DMS153 treated with DMSO at 0.1 percent for 48 hours (cell line): ENCODE measurements around the gene ARRDC2.
"Not testable (repeated sequence)": the region's sequence is repeated elsewhere in the genome, so short reads cannot be mapped to it uniquely, and the experiment has no call there.

Experiments
- DNase-seq: peaks from one replicate; lab custom pipeline; 2025; ENCODE audit not compliant: unreplicated experiment; lab: John Stamatoyannopoulos, UW

ARRDC2 gene

DNA sequence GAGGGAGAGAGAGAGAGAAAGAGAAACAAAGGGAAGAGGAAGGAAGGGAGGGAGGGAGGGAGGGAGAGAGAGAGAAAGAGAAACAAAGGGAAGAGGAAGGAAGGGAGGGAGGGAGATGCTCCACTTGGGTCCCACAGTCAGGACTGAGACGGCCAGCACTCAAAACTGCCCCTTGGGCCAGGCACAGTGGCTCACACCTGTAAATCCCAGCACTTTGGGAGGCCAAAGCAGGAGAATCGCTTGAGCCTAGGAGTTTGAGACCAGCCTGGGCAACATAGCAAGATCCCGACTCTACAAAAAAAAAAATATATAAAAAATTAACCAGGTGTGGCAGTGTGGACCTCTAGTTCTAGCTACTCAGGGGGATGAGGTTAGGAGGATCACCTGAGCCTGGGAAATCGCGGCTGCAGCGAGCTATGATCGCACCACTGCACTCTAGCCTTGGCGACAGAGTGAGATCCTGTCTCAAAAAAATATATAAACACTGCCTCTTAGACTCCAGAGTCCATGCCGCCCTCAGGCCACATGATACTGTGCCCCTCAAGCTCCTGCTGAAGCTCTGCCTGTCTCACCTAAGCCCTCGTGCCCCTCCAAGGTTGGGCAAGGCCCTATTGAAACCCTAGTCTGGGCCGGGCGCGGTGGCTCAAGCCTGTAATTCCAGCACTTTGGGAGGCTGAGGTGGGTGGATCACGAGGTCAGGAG is 8.4 kb downstream of the ARRDC2 start:
- DNase-seq: no peak

DNA sequence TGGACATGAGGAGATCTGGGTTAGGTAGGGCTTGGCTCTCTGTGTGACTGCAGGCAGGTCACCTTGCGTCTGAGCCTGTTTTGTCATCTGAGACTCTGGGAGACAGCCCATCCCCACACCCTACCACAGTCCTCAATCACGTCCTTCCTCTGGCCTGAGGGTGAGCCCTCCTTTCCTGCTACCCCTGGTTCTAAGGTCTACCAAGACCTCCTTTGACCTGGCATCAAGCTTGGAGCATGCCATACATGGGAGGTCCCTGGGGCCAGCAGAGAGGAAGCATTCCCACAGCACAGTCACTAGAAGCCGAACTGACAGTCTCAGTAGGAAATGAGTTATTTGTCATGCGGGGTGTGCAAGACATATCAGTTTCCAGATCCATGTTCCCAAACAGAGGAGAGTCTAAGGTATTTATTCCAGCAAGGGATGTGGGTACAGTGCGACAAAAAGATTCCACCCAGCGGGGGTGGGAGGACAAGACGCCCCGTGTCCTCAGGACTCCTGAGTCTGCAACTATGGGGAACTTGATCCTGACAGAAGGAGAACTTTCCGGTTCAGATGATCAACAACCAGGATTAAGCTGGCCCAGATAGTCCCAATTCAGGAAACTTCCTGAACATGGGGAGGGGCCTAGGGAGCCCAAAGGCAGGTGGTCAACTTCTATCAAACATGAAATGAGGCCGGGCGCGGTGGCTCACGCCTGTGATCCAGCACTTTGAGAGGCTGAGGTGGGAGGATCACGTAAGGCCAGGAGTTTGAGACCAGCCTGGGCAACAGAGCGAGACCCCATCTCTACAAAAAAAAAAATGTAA is 9.5 kb downstream of the ARRDC2 start:
- no peak for DNase-seq

DNA sequence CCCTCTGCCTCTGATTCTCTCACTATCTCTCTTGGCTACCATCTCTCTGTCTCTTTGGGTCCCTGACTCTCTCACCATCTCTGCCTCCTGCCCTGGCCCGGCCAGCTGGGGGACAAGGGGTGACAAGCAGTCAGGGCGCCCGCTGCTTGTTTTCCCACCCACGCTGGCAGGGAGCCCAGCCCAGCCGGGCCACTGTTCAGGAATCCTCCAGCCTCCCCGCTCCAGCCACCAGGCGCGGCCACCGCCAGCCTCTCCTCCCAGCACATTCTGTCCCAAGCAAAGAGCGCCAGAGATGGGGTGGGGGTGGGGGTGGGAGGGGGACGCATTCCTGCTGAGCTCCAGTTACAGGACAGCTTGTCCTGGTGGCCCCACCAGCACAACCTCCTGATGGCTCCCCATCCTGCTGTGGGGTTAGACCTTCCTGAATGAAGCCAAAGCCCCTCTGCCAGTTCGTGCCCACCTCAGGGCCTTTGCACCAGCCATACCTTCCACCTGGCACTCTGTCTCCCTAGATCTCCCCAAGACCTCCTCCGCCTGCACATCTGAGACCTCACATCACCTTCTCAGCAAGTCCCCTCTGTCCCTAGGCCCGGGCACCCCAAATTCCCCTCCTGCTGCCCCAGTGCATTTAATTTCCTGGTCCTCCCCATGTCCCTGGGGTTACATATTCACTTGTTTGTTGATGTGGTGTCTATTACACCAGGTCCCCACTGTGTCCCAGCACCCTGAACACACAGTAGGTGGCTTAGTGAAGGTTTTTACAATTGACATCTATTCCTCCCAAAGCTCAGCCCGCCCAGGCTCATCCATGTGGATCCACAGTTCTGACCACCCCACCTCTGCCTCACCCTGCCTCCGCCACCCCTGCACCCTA is 12.5 kb downstream of the ARRDC2 start:
- no peak for DNase-seq

DNA sequence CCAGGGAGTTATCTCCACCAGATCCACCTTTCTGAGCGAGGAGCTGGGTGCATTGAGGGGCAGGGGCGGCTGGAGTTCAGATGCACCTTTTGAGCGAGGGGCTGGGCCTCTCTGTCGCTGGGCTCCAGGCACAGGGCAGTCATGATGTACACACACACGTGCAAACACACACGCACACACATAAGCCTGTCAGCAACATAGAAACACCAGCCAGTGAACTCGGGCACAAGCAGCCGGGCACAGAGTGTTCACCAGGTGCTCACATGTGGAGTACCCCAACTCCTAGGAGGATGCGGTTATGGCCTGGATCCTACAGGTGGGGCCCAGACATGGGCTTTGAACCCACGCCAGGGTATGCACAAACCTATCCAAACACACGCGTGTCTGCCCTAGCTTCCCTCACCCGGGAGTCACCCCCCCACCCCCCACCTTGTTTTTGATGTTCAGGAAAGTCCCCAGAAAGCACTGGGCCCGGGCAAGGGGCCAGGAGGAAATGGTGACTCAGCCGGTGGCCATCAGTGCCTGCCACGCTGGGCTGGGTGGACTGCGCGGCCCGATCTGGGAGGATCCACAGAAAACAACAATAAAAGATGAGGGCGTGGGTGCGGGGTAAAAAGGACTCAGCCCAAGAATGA is 13.3 kb downstream of the ARRDC2 start:
- no peak for DNase-seq

DNA sequence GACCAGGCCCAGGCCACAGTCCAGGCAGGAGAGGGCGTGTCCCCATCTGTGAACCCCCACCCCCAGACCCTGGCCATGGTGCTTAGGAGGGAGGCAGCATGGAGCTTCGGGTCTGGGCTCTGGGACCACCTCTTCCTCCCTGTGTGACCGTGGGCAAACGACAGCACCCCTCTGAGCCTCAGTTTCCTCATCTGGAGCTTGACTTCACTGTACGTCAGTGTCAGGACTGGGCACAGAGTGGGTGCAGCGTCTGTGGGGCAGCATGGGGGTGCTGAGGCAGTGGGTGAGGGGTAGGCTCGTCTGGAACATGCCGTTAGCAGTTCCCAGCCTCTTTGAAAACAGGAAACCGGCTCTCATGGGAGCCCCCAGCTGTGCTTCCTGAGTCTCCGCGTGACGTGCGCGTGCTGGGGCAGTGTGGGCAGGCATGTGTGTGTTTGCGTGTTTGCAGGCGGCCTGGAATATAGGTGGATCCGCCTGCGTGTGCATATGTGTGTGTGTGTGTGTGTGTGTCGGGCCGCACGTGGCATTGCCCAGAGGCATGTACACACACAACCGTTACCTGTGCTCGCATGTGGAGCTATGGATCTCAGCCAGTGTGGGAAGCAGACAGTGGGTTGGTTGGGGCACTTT is 15.8 kb downstream of the ARRDC2 start:
- DNase-seq: peak; percentile 12

DNA sequence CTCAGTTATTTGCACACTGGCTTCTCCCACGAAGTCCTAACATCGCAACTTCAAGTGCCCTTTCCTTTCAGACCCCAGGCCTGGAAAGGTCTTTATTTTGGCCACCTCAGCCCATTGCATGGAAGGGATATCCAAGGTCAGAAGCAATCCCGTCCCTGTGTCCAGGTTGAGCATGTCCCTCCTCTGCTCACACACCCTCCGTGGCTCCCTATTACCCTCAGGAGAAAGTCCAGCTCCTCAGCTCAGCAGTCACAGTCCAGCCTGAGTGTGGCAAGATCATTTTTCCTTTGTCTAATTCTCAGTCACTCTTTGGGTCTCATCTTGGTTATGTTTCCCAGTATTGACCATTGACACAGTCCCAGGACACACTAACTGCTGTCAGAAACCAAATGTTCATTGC is 19.2 kb downstream of the ARRDC2 start:
- no peak for DNase-seq

DNA sequence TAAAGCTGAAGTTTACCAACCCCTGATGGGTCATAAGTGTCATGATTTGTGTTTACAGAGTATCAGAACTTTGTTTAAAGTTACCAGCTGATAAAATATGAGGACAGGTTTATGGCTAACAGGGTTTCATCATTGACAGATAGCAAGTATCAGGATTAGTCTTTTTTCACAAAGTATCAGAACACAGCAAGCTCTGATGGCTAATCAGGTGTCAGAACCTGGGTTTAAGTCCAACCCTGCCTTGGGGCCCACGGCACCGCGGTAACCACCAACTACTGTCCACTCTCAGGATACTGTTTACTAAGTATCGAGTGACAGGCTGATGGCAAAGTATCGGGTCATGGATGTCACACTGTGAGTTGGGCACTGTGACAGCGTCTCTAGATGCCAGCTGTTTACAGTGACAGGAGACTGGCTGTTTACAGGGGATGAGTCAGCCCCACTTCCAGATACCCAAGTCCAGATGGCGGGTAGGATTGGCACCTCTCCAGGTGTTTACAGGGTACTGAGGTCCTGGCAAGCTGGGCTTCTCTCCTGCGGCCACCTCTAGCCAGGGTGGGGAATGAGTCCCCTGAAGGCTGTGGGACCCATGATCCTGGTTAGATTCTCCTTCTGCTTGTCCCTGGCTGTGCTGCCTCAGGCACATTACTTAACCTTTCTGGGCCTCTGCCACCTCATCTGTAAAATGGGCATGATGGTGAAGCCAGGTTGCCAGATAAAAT is 21.8 kb downstream of the ARRDC2 start:
- peak; percentile 25 for DNase-seq

DNA sequence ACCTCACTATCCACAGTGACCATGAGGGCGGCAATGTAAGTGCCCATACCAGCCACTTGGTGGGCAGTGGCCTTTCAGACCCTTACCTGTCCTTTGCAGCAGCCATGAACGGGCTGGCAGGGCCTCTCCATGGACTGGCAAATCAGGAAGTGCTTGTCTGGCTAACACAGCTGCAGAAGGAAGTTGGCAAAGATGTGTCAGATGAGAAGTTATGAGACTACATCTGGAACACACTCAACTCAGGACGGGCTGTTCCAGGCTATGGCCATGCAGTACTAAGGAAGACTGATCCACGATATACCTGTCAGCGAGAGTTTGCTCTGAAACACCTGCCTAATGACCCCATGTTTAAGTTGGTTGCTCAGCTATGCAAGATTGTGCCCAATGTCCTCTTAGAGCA is 23.4 kb downstream of the ARRDC2 start:
- DNase-seq: not testable (repeated sequence)

DNA sequence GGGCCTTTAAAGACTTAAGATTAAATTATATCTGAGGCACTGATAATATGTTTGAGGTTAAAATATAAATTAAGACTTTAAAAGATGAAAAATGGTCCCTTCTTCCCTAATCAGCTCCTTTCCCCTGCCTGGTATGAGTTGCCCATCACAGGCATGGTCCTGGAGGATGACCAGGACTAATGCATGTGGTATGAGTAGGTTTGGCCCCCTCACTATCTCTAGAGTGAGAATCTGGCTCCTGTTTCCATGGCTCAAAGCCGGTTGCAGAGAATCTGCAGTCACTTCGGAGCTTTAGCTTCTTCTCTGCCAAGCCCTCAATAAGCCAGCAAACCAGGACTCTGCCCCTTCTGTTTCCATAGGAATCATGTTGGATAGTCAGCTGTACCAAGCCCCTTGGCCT is 24.1 kb downstream of the ARRDC2 start:
- DNase-seq: not testable (repeated sequence)

DNA sequence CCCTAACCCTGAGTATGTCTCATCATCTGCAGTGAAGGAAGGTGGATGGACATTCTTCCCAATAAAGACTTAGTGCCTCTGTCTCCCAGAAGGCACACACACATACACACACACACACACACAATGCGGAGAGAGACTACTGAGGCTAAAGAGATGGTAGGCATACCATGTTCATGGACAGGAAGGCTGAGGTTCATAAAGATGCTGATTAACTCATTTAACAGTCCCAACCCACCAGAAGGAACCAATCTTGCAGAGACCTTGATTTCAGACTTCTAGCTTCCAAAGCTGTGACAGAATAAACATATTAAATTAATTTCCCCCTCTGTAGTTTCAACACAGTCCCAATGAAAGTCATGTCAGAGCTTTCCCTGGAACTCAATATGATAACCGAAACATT is 33.1 kb downstream of the ARRDC2 start:
- no peak for DNase-seq

DNA sequence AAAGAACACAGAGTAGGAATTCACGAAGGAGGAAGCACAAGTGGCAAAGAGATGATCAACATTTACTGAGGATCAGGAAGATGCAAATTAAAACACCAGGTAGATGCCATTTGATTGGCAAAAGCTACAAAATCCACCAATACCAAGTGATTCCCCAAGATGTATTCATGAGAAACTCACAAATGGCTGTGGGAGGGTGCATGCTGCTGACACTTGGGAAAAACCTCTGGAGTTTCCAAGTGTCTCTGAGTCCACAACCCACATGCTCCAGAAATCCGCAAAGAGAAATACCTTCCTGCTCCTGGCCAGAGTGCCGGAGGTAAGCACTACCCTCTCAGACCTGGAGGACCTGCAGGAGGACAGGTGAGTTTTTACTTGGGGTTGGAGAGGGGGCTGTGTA is 35.7 kb downstream of the ARRDC2 start:
- no peak for DNase-seq

DNA sequence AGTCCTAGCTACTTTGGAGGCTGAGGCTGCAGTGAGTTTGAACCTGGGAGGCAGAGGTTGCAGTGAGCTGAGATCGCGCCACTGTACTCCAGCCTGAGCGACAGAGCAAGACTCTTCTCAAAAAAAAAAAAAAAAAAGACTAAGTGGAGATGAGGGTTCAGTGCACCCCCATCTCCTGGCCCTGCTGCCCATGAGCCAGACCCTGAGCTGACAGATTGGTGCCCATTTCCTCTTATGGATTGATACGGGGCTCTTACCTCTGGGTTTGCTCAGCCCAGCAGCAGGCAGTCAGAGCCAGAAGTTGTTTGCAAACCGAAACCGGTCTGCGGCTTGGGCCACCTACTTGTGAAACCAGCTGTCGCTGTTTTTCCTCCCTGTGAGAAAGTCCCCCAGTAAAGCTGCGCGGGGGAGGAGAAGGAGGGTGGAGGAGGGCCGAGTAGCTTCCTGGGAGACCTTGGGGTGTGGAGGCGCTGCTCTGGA is 36.9 kb downstream of the ARRDC2 start:
- DNase-seq: peak; percentile 21

DNA sequence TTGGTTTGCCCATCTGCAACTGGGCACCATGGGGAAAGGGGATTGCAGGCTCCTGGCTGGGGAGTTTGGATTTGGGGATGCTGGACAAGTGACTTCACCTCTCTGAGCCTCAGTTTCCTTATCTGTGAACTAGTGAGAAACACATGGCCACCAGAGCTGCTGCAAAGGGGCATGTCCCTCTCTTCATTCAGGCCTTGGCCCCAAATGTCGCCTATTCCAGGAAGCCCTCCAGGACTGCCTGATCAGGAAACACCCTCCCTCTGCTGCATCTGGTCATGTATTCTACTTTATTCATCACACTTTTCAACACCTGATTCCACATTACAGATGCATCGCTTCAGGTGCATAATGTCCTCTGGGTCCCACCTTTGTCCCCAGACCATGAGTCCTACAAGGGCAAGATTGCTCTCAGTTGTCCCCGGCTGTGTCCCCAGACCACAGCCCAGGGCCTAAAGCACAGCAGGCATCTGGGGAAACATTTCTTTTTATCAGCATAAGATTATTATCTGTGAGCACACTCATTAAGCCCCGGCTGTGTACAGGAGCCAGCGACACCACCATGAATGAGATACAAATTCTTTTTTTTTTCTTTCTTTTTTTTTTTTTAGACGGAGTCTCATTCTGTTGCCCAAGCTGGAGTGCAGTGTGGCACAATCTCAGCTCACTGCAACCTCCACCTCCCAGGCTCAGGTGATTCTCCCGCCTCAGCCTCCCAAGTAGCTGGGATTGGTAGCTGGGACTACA is 37.5 kb downstream of the ARRDC2 start:
- no peak for DNase-seq

DNA sequence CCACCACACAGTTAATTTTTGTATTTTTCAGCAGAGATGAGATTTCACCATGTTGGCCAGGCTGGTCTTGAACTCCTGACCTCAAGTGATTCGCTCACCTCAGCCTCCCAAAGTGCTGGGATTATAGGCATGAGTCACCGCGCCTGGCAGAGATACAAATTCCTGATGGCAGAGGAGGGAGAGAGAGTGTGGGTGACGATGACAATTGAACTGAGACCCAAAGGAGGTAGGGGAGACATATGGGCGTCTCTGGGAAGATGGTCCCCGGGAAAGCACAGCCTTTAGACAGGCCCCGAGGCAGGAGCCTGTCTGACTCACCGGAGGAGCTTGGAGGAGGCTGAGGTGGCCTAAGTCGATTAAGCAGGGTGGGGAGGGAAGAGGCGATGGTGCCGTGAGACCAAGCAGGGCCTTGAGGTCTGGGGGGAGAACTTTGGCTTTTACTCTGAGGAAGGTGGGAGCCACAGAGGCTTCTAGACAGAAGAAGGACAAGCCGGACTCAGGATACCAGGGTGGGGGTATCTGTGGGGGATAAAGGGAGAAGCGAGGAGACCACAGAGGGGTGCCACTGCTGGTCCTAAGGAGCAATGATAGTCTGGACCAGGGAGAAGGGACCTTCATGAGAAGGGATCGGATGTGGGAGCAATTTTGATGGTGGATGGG is 38.2 kb downstream of the ARRDC2 start:
- no peak for DNase-seq

DNA sequence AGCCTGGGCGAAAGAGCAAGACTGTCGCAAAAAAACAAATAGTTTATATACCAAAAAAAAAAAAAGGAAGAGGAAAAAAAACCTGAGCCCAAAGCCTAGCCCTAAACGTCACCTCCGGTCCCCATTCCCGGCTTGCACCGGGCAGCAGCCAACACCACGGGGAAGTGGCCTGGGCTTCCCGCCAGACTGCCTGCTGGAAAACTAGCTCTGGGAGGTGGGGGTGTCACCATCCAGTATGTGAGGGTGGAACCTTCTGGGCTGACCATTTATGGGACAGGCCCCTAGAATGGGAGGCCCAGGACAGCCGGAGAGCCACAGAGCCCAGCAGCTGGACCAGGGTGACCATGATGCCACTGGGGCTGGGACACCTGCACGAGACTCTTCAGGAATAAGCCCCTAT is 41.4 kb downstream of the ARRDC2 start:
- no peak for DNase-seq

DNA sequence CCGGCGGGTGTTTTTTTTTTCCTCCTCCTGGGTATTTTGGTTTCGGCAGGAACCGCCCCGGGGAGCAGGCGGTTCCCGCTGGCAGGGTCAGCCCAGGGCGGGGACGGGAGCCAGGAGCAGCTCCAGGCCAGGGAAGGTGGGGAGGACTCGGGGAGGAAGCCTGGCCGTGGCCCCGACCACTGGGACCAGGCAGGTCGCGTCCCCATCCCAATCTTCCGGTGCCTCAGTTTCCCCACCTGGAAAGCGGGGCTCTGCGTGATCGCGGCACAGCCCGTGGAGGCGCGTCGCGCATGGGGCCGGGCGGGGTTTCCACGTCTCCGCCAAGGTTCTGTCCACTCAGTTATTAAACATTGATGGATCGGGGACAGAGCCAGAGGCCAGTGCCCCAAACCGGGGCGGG is 43.9 kb downstream of the ARRDC2 start:
- DNase-seq: no peak

DNA sequence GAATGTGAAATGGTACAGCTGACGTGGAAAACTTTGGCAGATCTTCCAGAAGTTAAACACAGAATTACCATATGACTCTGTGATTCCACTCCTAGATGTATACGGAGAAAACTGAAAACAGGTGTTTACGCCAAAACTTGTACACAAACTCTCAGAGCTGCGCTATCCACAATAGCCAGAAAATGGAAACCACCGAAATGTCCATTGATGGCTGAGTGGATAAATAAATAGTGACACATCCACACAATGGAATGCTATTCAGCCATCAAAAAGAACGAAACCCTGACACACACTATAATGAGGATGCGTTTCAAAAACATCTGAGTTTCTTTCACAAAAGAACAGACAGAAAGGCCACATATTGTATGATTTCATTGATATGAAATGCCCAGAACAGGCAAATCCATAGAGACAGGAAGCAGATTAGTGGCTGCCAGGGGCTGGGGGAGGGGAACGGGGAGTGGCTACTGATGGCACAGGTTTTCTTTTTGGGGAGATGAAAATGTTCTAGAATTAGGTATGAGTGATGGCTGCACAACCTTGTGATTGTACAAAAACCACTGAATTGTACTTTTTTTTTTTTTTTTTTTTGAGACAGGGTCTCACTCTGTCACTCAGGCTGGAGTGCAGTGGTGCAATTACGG is 45.7 kb downstream of the ARRDC2 start:
- DNase-seq: no peak

DNA sequence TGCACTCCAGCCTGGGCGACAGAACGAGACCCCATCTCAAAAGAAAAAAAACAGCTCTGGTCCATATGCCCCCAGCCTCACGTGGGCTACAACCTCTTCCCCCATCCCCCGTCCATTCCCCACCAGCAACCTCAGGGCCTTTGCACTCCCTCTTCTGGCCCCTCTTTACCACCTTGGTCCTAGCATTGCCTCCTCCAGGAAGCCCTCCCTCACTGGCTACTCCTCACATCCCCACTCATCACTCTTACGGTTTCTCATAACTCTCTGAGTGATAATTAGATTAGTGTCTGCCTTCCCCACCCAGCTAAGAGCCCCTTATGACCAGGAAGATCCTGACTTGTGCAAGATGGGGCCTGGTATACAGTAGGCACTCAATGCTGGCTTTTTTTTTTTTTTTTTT is 48.0 kb downstream of the ARRDC2 start:
- DNase-seq: no peak
